SK-N-SH (cell line): ENCODE results near the gene SLC8A1. TPM values are rescaled to one million over a fixed set of nuclear protein-coding genes. Genes with fewer than 3 reads are reported as not detected.

ENCODE experiments used
- CTCF ChIA-PET: fragments of 300-600, 350-600 bp; formaldehyde crosslinking; extraction: SDS; loops from one replicate; lab custom pipeline; 2021; lab: Yijun Ruan, JAX
- POLR2A ChIA-PET: fragments of 350-600 bp; sonication (Branson Sonifier 250); formaldehyde crosslinking; extraction: SDS; loops from one replicate; lab custom pipeline; 2020; ENCODE audit warnings: antibody characterized with exemption, inconsistent platforms; lab: Yijun Ruan, JAX
- DNase-seq: peaks from one replicate; pipeline ENCODE4 v3.0.0; 2012
- H2AFZ ChIP-seq: fragments of 200-600 bp; sonication (generic); 2 replicates; pipeline ENCODE4 v1.8.1; 2016; ENCODE audit warnings: antibody characterized with exemption, mild to moderate bottlenecking, low read depth
- H3F3A ChIP-seq: fragments of 200-600 bp; sonication (generic); replicated peaks from 2 replicates; pipeline ENCODE3; 2016; ENCODE audit warnings: antibody characterized with exemption, mild to moderate bottlenecking; ENCODE audit not compliant: insufficient read depth
- H3K27ac ChIP-seq, 2 experiments: fragments of 200-500 bp in 1 of 2; fragments of 200-600 bp in 1 of 2; sonication (Bioruptor generic) in 1 of 2; sonication (generic), shearing (Covaris generic) in 1 of 2; 2 replicates each; pipeline versions ENCODE4 v1.5.1 to v1.6.1; 2014 to 2016; ENCODE audit warnings: low read depth in 2 of 2, inconsistent platforms in 1 of 2, low read length in 1 of 2, mild to moderate bottlenecking in 1 of 2, mixed read lengths in 1 of 2
- H3K27me3 ChIP-seq: fragments of 200-600 bp; sonication (generic), shearing (Covaris generic); 2 replicates; pipeline ENCODE4 v1.6.1; 2016; ENCODE audit warnings: mixed run types; ENCODE audit not compliant: insufficient read depth
- H3K36me3 ChIP-seq, 2 experiments: fragments of 200-500 bp in 1 of 2; fragments of 200-600 bp in 1 of 2; sonication (Bioruptor generic) in 1 of 2; sonication (generic) in 1 of 2; replicated peaks in 1 of 2; 2 replicates each; pipeline versions ENCODE3 to v1.5.1; 2014 to 2016; ENCODE audit warnings: low read length in 1 of 2, mild to moderate bottlenecking in 1 of 2; ENCODE audit not compliant: insufficient read depth in 2 of 2, control insufficient read depth in 1 of 2
- H3K4me1 ChIP-seq, 2 experiments: fragments of 200-500 bp in 1 of 2; fragments of 200-600 bp in 1 of 2; sonication (Bioruptor generic) in 1 of 2; sonication (generic), shearing (Covaris generic) in 1 of 2; 2 replicates each; pipeline versions ENCODE4 v1.5.1 to v1.6.1; 2014 to 2016; ENCODE audit warnings: low read depth in 1 of 2, low read length in 1 of 2, mixed run types in 1 of 2; ENCODE audit not compliant: insufficient read depth in 2 of 2, control insufficient read depth in 1 of 2
- H3K4me2 ChIP-seq: fragments of 200-600 bp; sonication (generic), shearing (Covaris generic); 2 replicates; pipeline ENCODE4 v1.6.1; 2017; ENCODE audit warnings: mixed run types
- H3K4me3 ChIP-seq, 2 experiments: fragments of 200-500 bp in 1 of 2; fragments of 200-600 bp in 1 of 2; sonication (Bioruptor generic) in 1 of 2; sonication (generic), shearing (Covaris generic) in 1 of 2; 2 replicates each; pipeline versions ENCODE4 v1.5.1 to v1.8.1; 2014 to 2016; ENCODE audit warnings: low read depth in 2 of 2, inconsistent platforms in 1 of 2, low read length in 1 of 2, mild to moderate bottlenecking in 1 of 2, mixed read lengths in 1 of 2, moderate library complexity in 1 of 2
- H3K79me2 ChIP-seq: fragments of 200-600 bp; sonication (generic); 2 replicates; pipeline ENCODE4 v1.8.1; 2017; ENCODE audit warnings: mild to moderate bottlenecking; ENCODE audit not compliant: insufficient read depth
- H3K9ac ChIP-seq: fragments of 200-600 bp; sonication (generic); 2 replicates; pipeline ENCODE4 v1.6.1; 2017; ENCODE audit warnings: mixed run types
- H3K9me2 ChIP-seq: fragments of 200-600 bp; sonication (generic); 2 replicates; pipeline ENCODE4 v1.6.1; 2017; ENCODE audit warnings: mixed run types
- H3K9me3 ChIP-seq: fragments of 200-600 bp; sonication (generic); 2 replicates; pipeline ENCODE4 v1.6.1; 2017; ENCODE audit warnings: mixed run types, mild to moderate bottlenecking, moderate library complexity
- H4K20me1 ChIP-seq: fragments of 200-600 bp; sonication (generic); 2 replicates; pipeline ENCODE4 v1.6.1; 2017; ENCODE audit warnings: mild to moderate bottlenecking, mixed run types; ENCODE audit not compliant: insufficient read depth
- CTCF ChIP-seq: fragments of 200-600 bp; sonication (generic); IDR thresholded peaks from 2 replicates; pipeline ENCODE4 v1.6.1; 2017; ENCODE audit warnings: antibody characterized with exemption, mild to moderate bottlenecking, moderate library complexity
- EP300 ChIP-seq, 2 experiments: IDR thresholded peaks; 2 replicates each; pipeline versions ENCODE4 v1.4.0 to v1.6.1; 2012; ENCODE audit warnings: borderline replicate concordance in 1 of 2, low read depth in 1 of 2, low read length in 1 of 2
- FOSL2 ChIP-seq: IDR thresholded peaks from 2 replicates; pipeline ENCODE4 v1.4.0; 2012; ENCODE audit warnings: low read depth, mild to moderate bottlenecking, moderate library complexity, borderline replicate concordance
- GABPA ChIP-seq: IDR thresholded peaks from 2 replicates; pipeline ENCODE4 v1.4.0; 2012; ENCODE audit warnings: low read depth, mild to moderate bottlenecking
- GATA2 ChIP-seq: sonication (generic); formaldehyde crosslinking; IDR thresholded peaks from 2 replicates; pipeline ENCODE4 v1.5.0; 2020; ENCODE audit warnings: mild to moderate bottlenecking, missing genetic modification reagents
- JUND ChIP-seq: IDR thresholded peaks from 2 replicates; pipeline ENCODE4 v1.4.0; 2012
- MXI1 ChIP-seq: IDR thresholded peaks from 2 replicates; pipeline ENCODE4 v1.6.1; 2012; ENCODE audit warnings: mild to moderate bottlenecking, low read depth, low read length, improper control_type of control experiment
- RCOR1 ChIP-seq: fragments of 150-350 bp; IDR thresholded peaks from 2 replicates; pipeline ENCODE4 v1.6.1; 2017; ENCODE audit warnings: antibody characterized with exemption, low read length
- SIN3A ChIP-seq: IDR thresholded peaks from 2 replicates; pipeline ENCODE4 v1.6.1; 2012; ENCODE audit warnings: low read depth, mild to moderate bottlenecking, low read length, moderate library complexity, borderline replicate concordance
- TAF1 ChIP-seq: IDR thresholded peaks from 2 replicates; pipeline ENCODE4 v1.6.1; 2012; ENCODE audit warnings: low read depth, mild to moderate bottlenecking, low read length, moderate library complexity, borderline replicate concordance
- WGBS: methylation state at CpG from one replicate; pipeline ENCODE4 v1.1.6; 2017; ENCODE audit warnings: low lambda C conversion rate; 5-methylcytosine and 5-hydroxymethylcytosine counted together
- polyA plus RNA-seq, 3 experiments: library from polyadenylated mRNA; depleted of rRNA; stranded (reverse); fragments of >200 nt; gene quantifications; 2 replicates each; pipeline ENCODE4 v1.2.3, GENCODE V29; 2012

SLC8A1 gene
- polyA plus RNA-seq, 1 of the 3 experiments (the other 2 are of a cell fraction) = 3.2 TPM

DNA sequence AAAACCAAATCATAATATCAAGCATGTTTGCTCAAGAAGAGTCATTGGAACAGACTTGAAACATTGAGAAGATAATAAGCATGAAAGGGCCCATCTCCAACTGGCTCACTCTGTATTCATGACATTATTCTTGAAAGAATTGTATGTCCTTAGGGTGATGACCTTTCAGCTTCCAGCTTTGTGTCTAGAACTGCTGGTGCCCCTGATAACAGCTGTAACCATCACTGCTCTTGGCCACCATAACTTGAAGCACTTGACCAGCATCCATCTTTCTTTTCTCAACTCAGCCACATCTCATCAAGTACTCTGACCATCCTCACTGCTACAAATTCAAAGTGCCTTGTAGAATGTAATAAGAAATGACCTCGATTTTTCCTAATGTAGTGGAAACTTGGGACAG lies 289.9 kb downstream of the SLC8A1 start:
- Histone ChIP-seq H3K27ac (no peak overlapping the region), H3F3A (no peaks in the 10 kb centered on the region), H3K9ac (no peak overlapping the region), H4K20me1 (no peaks in the 10 kb centered on the region), H3K9me2 (no peaks in the 10 kb centered on the region), H3K4me3 (no peak overlapping the region)
- DNase-seq = no peak
- POLR2A ChIA-PET = no interaction called here
- TF ChIP-seq EP300 (IDR thresholded peaks at IDR 0.05; ENCODE audit: borderline replicate concordance in 1 of 2, low read depth in 1 of 2, low read length in 1 of 2) (no peak), SIN3A (no peak)
- TF ChIP-seq, all 33 proteins: peak for 0
- Histone ChIP-seq H3K9me3 (no peaks in the 10 kb centered on the region), H2AFZ (no peak overlapping the region), H3K4me2 (no peak overlapping the region), H3K4me1 (no peaks in the 10 kb centered on the region), H3K36me3 (peaks cover 0 to 14% of the 10 kb centered on the region in 2 experiments), H3K27me3 (no peaks in the 10 kb centered on the region), H3K79me2 (no peaks in the 10 kb centered on the region)
- 0% methylated on average over 1 of the region's 1 CpG for WGBS
- CTCF ChIA-PET = no interaction called here

DNA sequence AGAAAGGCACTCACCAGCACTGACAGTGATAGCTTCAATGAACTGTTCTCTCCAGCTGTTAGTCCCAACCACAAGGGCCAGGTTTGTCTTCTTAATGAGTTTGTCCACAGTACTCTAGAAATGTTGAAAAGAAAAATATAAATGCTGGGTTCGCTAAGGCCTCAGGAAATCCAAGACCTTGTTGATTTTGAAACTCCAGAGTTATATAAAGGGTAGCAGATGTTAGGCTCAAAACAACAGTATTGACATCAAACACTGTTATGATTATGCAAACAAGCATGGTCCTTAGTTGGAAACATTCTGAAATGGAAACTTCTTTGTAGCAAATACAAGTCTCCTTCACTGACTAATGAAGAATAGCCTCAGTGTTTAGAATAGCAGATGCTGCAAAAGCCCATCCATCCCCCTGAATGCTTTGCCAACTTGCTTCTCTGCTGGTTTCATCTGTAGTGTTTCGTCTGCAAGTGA lies 291.1 kb downstream of the SLC8A1 start:
- Histone ChIP-seq H4K20me1 (no peaks in the 10 kb centered on the region), H3K36me3 (peaks cover 0 to 18% of the 10 kb centered on the region in 2 experiments), H3K4me2 (no peak overlapping the region), H2AFZ (no peak overlapping the region), H3K9ac (no peak overlapping the region), H3K4me3 (no peak overlapping the region), H3K9me2 (no peaks in the 10 kb centered on the region), H3K9me3 (no peaks in the 10 kb centered on the region), H3K79me2 (no peaks in the 10 kb centered on the region), H3K27ac (no peak overlapping the region), H3K4me1 (no peaks in the 10 kb centered on the region), H3K27me3 (no peaks in the 10 kb centered on the region), H3F3A (no peaks in the 10 kb centered on the region)
- ChIA-PET POLR2A (no interaction called here), CTCF (no interaction called here)
- no peak for DNase-seq
- TF ChIP-seq MXI1 = no peak
- 76% methylated on average over 2 of the region's 2 CpGs for WGBS

DNA sequence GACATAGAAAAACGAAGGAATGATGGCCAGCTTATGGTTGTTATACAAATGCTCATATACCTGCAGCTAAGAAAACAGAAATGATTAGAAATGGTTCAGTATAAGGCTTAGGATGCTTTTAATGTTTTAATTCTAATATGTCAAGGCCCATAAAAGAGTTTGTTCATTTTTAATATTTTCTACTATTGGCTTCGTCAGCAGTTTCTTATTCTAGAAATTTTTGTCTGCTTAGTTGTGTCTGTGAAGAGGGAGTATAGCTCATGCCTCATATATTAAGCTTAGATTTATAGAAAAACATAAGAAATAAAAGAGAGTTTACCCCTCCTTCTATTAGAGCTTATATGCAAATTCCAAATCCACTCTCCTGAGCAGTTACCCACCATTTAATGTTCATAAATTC lies 292.6 kb downstream of the SLC8A1 start:
- CTCF ChIA-PET = interaction anchor here (1.1 kb wide), 1 partner anchor 97 kb away, joined by 3 read pairs; no protein-coding TSS in a partner anchor

More for the DNA sequence above, 292.6 kb downstream of the SLC8A1 start:
- Histone ChIP-seq H3K36me3 (peaks cover 0 to 18% of the 10 kb centered on the region in 2 experiments), H3K9me2 (no peaks in the 10 kb centered on the region), H3F3A (no peaks in the 10 kb centered on the region), H3K79me2 (no peaks in the 10 kb centered on the region), H3K4me1 (no peaks in the 10 kb centered on the region), H3K4me2 (no peak overlapping the region), H2AFZ (no peak overlapping the region), H3K27me3 (no peaks in the 10 kb centered on the region), H3K9ac (no peak overlapping the region), H3K9me3 (no peaks in the 10 kb centered on the region), H3K27ac (no peak overlapping the region)
- 64% methylated on average over 2 of the region's 2 CpGs for WGBS
- no peak for DNase-seq
- POLR2A ChIA-PET = no interaction called here
- TF ChIP-seq CTCF (no peak), JUND (no peak), GABPA (no peak), MXI1 (no peak), TAF1 (no peak), RCOR1 (no peak), GATA2 (CRISPR knock-in tag) (no peak), FOSL2 (no peak)
- TF ChIP-seq, all 33 proteins: peak for 0
- H4K20me1 ChIP-seq = no peaks in the 10 kb centered on the region
- H3K4me3 ChIP-seq = no peak overlapping the region
